Vagina (tissue), 2 donors: ENCODE measurements around the gene PON3.

ENCODE experiments used
- CTCF ChIP-seq, 3 experiments: fragments of 450-650 bp in 2 of 3; fragments of 200-600 bp in 1 of 3; sonication (generic) in 1 of 3; IDR thresholded peaks; one replicate each; pipeline ENCODE4 v1.5.1; 2017 to 2019; ENCODE audit warnings: antibody characterized with exemption in 3 of 3, mild to moderate bottlenecking in 2 of 3, moderate library complexity in 2 of 3
- POLR2A ChIP-seq, 2 donors: fragments of 450-650 bp; IDR thresholded peaks; one replicate each; pipeline ENCODE4 v1.6.1; 2017; ENCODE audit warnings: antibody characterized with exemption in 2 of 2, mild to moderate bottlenecking in 2 of 2, moderate library complexity in 2 of 2
- POLR2AphosphoS5 ChIP-seq, 2 donors: sonication (generic); formaldehyde crosslinking; IDR thresholded peaks; one replicate each; pipeline ENCODE4 v1.9.0; 2017; ENCODE audit warnings: antibody characterized with exemption in 2 of 2, mild to moderate bottlenecking in 2 of 2, low read depth in 1 of 2; ENCODE audit not compliant: insufficient read depth in 1 of 2

GRCh38 chr7:95405208-95405607 lies 9.0 kb upstream of the PON3 start:
- TF ChIP-seq CTCF (IDR thresholded peaks at IDR 0.05) (no peak), POLR2A (IDR thresholded peaks at IDR 0.05) (no peak), POLR2AphosphoS5 (IDR thresholded peaks at IDR 0.05; ENCODE audit: insufficient read depth in 1 of 2, low read depth in 1 of 2) (no peak)
